ENCODE data around the gene CAPN13. TPM values are rescaled to one million over a fixed set of nuclear protein-coding genes. Genes with fewer than 3 reads are reported as not detected.

Gene CAPN13
- total RNA-seq, 1 experiment from 2014 or later = 0.10 TPM

DNA sequence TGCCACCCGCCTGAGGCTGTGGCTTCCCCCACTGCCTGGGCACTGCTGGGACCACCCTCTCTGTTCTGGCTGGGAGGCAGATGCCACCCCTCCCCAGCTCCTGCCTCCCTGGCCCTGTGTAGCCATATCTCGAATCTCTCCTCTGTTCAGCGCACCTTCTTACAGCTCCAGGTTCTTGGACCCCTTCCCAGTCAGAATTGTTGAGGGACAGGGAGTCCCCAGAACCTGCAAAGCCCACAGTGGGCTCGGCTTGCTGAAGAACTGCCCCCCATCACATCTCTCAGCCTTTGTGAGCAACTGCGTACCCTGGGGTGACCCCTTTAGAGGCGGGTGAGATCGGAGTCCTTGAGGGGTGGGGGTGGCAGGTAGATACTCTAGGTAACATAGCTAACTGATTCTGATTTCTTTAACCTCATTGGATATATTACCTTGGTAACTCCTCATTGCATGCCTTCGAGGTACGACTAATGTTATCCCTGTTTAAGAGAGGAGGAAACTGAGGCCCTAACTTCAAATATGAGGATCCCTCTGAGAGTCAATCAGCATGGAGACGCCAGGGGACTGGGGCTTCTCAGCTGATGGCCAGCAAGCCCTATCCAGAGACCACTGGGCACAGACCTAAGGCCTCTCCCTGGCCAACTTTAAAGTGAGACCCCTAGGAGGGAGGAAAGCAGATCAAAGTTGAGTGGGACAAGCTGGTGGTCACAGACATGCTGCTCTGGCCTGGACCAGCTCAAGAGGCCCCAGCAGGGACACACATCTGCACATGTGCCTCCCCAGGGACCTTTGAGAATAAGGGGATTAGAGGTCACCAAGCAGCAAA lies 101.3 kb downstream of the CAPN13 start:
- no peak for DNase-seq (ENCODE audit: low spot score)

DNA sequence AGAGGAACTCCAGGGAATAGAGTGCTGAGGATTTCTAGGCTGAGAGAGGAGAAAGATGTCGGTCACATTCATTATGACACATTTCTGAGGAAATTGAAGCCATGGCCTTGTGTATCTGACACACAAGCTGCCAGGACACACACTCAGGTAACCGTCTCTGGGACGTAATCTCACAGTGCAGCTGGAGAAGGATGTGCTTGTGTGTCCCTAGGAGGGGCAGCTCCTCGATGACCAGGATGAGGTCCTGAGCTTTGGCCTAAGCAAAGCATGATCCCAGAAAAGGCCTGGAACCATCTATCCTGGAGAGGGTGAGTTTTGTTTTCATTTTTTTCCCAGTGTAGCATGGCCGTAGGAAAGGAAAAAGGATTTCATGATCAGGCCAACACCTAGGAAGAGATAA lies 102.2 kb downstream of the CAPN13 start:
- no peak for DNase-seq (ENCODE audit: low spot score)

GRCh38 chr2:30704309-30705020 lies 102.8 kb downstream of the CAPN13 start:
- DNase-seq (ENCODE audit: low spot score) = no peak

DNA sequence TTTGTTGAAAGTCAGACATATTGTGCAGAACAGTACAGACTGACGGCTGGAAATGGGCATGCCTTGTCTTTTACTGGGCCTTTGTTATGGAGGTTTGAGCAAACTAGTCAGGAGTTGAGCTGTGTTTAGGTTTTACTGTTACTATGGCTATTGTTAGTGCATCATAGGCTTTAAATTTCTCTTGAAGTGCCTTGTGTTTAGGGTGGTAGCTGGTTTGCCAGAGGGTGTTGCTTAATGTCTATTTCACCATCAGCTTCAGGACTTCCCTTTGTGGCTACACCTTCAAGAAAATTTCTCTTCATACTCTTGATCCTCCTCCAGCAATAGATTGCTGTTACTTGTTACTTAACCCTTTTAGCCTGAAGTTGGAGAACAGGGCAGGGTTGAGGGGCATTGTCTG lies 104.6 kb downstream of the CAPN13 start:
- DNase-seq (ENCODE audit: low spot score) = no peak

- no peak for DNase-seq (ENCODE audit: low spot score)
Measured at GRCh38 chr2:30701782-30702181, 105.5 kb downstream of the CAPN13 start.

DNA sequence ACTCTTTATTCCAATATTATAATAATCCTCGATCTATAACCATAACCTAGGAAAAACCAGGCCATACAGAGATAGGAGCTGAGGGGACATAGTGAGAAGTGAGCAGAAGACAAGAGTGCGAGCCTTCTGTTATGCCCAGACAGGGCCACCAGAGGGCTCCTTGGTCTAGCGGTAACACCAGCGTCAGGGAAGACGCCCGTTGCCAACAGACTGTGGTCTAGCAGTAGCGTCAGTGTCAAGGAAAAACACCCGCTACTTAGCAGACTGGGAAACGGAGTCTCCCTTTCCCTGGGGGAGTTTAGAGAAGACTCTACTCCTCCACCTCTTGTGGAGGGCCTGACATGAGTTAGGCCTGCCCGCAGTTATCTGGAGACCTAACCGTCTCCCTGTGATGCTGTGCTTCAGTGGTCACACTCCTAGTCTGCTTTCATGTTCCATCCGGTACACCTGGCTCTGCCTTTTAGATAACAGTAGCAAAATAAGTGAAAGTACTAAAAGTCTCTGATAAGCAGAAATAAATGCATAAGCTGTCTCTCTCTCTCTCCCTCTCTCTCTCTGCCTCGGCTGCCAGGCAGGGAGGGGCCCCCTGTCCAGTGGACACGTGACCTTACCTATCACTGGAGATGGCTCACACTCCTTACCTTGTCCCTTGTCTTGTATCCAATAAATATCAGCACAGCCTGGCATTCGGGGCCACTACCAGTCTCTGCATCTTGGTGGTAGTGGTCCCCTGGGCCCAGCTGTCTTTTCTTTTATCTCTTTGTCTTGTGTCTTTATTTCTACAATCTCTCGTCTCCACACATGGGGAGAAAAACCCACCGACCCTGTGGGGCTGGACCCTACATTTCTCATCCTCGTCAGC lies 109.8 kb downstream of the CAPN13 start:
- peak; percentile 14 for DNase-seq (ENCODE audit: low spot score)

DNA sequence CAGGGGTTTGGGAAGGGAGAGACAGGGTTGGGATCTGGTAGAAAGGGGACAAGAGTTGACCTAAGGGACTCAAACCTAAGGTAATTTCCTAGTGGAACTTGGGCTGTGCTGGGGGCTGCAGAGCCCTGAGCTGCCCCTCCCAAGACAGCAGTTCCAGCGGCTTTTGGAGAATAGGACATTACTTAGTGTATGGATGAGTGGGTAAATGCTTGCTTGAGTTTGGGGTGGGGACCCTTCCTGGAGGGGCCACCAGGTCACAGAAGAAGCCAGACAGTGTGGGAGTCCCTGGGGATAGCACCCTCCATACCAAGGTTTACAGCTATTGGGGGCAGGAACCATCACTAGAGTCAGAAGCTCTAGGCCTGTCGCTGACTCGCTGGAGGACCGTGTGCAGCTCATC lies 111.5 kb downstream of the CAPN13 start:
- DNase-seq (ENCODE audit: low spot score) = no peak

DNA sequence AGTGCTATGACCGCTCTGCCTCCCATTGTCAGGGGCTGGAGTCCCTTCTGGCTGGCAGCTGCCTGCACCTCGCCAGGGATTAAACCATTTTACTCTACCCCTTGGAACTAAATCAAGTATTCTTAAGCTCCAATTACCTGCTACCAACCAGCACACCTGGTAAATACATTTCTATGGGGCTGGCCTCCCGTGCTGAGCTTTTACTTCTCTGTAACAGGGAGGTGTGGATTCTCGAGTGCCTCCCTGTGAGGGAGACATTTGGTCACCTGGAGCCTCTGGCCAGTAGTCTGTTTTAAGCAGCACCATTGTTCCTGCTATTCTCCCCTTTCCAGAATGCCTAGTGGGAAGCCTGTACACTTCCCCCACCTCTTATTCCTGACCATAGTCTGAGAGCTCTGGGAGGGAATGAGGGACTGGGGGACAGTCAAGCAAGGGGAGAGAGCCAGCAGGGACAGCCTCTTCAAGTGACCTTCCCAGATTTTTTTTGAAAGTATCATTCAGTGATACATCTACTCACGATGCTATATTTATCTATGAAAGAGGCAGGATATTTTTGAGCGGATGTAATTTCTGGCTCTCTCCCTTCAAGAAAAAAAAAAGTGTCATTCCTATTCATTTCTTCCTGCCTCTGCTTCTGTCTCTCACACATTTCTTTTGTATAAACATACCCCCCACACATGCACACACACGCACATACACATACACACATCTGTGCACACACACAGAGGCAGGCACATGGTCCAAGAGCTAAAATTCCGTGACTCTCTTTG lies 112.8 kb downstream of the CAPN13 start:
- DNase-seq (ENCODE audit: low spot score) = no peak

DNA sequence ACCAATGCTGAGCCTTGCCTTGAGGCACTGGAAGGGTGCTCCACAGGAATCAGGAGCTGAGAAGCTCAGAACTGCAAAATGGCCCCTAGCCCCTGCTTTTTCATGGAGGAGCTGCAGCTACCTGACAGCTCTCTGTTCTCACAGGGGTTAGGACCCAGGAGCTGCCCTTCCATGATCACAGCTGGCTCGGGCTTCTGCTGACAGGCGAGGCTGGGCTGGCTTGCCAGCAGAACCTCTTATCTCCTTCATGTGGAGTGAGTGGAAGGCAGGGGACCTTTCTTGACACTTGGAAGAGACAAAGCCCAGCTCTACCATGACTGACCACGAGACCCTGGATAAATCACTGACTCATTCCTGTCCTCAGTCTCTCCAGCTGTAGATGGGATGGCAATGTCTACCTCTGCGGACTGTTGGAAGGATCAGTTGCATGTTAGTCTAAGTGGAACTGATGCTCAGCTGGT lies 113.4 kb downstream of the CAPN13 start:
- DNase-seq (ENCODE audit: low spot score) = no peak

GRCh38 chr2:30692829-30693275 lies 114.4 kb downstream of the CAPN13 start:
- no peak for DNase-seq (ENCODE audit: low spot score)

DNA sequence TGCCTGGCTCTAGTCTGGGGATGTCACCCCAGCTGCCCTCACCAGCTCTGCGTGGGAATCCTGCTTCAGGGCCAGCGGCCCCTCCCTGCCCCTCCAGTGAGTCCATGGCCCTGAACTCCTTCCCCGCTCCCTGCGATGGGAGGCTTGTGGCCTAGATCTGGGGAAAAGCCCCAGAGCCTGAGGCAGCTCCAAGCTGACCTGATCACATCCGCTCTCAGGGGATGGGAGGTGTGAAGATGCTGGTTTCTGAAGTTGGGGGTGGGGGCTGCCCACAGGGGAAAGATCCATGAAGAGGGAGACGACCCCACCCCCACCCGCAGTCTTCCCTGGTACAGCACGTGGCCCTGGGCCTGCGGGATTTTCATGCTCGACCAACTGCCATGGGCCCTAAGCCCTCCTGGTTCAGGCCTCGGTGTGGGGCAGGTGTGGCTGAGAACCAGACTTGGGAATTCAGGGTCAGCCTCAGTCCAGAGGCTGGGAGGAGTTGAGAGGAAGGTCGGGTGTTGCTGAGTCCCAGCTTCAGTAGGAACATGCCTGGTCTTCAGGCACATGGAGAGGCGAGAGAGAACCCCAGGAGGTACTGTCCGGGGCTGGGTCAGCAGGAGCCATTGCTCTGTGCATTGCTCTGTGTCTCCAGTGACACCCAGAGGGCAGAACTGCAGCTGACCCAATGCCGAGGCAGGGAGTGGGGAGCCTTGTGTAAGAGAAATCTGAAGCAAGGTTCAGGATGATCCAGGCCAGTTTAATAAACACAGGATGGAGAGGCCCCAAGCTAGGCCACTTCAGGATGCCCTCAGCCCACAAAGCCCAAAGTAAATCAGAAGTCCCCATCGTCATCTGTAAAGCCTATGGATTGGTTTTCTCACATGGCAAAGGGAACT lies 115.1 kb downstream of the CAPN13 start:
- DNase-seq (ENCODE audit: low spot score) = no peak

DNA sequence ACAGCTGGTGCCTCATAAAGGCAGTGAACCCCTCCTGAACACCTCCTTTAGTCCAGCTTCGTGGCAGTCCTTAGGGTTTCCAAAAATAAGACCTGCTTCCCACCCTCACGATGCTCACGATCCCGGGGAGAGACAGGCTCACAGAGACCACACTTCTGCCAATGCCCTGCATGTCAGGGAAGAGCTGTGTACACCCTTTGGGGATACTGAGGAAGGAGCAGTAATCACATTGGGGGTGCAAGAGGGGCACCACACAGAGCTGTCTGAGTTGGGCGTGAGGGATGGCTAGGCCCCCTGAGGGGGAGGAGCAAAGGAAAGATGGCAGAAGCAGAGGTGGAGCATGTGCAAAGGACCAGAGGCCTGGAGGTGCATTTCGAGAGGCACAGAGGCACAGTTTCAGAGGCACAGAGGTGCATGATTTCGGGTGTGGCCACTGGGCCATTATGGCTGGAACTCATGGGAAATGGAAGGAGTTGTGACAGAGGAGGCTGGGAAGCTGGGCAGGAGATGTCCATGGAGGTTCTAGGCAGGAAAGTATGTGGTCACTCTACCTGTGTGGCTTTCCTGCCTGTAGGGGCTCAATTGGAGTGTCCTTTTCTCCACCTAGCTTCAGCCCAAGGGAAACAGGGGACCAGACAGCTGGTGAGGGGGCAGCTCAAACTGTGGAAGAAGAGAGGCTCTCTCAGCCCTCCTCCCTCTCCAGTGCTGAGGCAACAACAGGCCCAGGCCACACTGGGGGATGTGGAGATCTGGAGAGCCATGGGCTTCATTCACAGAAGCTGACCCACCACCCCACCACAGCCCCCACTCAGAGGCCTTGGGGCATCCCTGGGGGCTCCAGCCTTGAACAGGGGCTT lies 115.9 kb downstream of the CAPN13 start:
- DNase-seq (ENCODE audit: low spot score) = no peak

DNA sequence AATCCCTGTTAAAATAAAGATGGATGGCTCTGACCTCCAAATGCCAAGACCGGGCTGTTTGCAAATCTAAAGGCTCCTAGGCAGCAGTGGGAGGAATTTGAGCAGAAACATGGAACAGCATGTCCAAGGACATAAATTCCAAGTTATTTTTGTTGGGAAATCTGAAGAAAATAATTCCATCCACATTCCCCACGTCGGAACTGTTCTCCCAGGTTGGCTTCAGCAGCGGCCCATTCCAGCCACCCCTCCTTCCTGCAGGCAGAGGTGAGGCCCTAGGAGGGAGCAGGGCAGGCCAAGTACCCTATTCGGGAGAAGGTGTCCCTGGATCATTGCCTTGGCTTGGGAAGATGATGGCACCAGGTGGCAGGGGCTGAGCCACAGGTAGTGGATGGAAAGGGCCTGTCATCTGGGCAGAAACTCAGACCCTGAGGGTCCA lies 117.1 kb downstream of the CAPN13 start:
- no peak for DNase-seq (ENCODE audit: low spot score)

DNA sequence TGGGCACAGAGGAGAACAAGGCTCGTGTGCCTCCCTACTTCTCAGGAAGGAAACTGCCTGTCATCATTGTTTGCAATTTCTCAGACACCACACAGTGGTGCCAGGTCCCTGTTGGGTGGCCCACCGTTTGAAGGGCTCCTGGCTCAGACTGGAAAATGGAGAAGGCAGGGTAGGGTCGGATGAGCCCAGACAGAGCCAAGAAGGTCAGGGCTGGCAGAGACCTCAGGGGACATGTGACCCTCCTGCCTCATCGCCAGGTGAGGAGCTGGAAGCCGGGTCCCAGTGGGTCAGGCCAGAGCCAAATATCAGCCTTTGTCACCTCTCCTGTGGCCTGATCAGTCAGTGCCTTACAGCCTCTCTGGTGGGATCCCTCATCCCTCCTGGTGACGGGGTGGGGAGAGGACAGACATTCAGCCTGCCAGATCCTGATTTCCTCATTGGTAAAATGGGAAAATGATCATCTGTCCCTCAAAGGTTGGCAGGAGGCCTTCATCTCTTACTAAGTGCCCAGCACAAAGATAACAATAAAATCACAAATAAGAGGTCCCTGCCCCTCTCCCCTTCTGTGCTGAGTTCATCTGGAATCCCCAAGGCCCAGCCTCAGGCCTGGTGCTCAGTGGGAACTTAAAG lies 117.6 kb downstream of the CAPN13 start:
- no peak for DNase-seq (ENCODE audit: low spot score)

- no peak for DNase-seq (ENCODE audit: low spot score)
Measured at GRCh38 chr2:30688956-30689401, 118.3 kb downstream of the CAPN13 start.

- DNase-seq (ENCODE audit: low spot score) = no peak
Measured at GRCh38 chr2:30686669-30687068, 120.6 kb downstream of the CAPN13 start.

- peak; percentile 13 for DNase-seq (ENCODE audit: low spot score)
Measured at GRCh38 chr2:30686000-30686399, 121.2 kb downstream of the CAPN13 start.

DNA sequence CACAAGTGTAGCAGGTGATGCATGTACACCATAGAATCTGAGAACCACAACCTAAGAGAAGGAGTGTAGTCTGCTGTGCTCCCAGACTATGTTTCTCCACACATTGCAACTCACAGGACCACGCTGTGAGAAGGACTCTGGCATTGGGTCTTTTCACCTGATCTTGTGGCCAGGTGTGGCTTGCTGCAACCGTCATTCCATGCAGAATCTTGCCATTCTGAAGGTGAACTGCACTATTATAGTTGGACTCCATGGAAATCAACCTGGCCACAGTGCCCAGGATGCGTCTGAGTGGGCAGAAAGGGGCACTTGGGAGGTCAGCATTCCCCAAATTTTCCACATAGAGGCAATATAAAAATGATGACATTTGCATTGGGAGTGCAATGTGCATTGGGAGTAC lies 122.2 kb downstream of the CAPN13 start:
- no peak for DNase-seq (ENCODE audit: low spot score)

GRCh38 chr2:30684516-30684915 lies 122.7 kb downstream of the CAPN13 start:
- DNase-seq (ENCODE audit: low spot score) = no peak
